ENCODE results near the gene RASSF8. TPM values are rescaled to one million over a fixed set of nuclear protein-coding genes. Genes with fewer than 3 reads are reported as not detected.

RASSF8 gene
- total and polyA plus RNA-seq, 10 donors = 1.4 to 38.0 (median 10.9) TPM

- 89 to 96% (median 93%) methylated on average over 3 of the region's 3 CpGs for WGBS, 5 donors
- no peaks in the 10 kb centered on the region for H3K9me3 ChIP-seq
- intact Hi-C loops (cut with DNase I; ENCODE audit: low total_unique reads) = no loop called here
- DNase-seq = no peak
- peaks cover 0 to 5% (median 0%) of the 10 kb centered on the region in 7 donors for H3K27me3 ChIP-seq (replicated peaks in 1 of 7)
- H3K4me1 ChIP-seq = peaks cover 0 to 6% (median 0%) of the 10 kb centered on the region in 6 donors
- H3K36me3 ChIP-seq = no peaks in the 10 kb centered on the region
- H3K27ac ChIP-seq = no peak overlapping the region
- no peak overlapping the region for H3K4me3 ChIP-seq
- TF ChIP-seq POLR2A (IDR thresholded peaks at IDR 0.05) (no peak), CTCF (IDR thresholded peaks at IDR 0.05 in 8 of 11, conservative IDR thresholded peaks at IDR 0.05 in 3 of 11) (no peak), POLR2AphosphoS5 (IDR thresholded peaks at IDR 0.05) (no peak)
Observed at GRCh38 chr12:26022043-26022442, 63.6 kb downstream of the RASSF8 start.

- TF ChIP-seq POLR2A (IDR thresholded peaks at IDR 0.05) (no peak), POLR2AphosphoS5 (IDR thresholded peaks at IDR 0.05) (no peak), CTCF (IDR thresholded peaks at IDR 0.05 in 8 of 11, conservative IDR thresholded peaks at IDR 0.05 in 3 of 11) (no peak)
- intact Hi-C loops (cut with DNase I; ENCODE audit: low total_unique reads) = loop anchor here (5.0 kb wide), 1 partner anchor 589 kb away; no protein-coding TSS in a partner anchor
- 91 to 100% (median 93%) methylated on average over 1 of the region's 1 CpG for WGBS, 5 donors
- DNase-seq = no peak
- H3K27me3 ChIP-seq (replicated peaks in 1 of 7) = no peaks in the 10 kb centered on the region
- no peaks in the 10 kb centered on the region for H3K36me3 ChIP-seq
- H3K27ac ChIP-seq = no peak overlapping the region
- peaks cover 0 to 4% (median 0%) of the 10 kb centered on the region in 6 donors for H3K4me1 ChIP-seq
- no peaks in the 10 kb centered on the region for H3K9me3 ChIP-seq
- no peak overlapping the region for H3K4me3 ChIP-seq
Observed at GRCh38 chr12:26026713-26027112, 68.2 kb downstream of the RASSF8 start.

- Histone ChIP-seq H3K27ac (no peak overlapping the region), H3K4me1 (peaks cover 0 to 4% (median 0%) of the 10 kb centered on the region in 6 donors), H3K9me3 (no peaks in the 10 kb centered on the region), H3K36me3 (no peaks in the 10 kb centered on the region), H3K27me3 (replicated peaks in 1 of 7) (no peaks in the 10 kb centered on the region), H3K4me3 (no peak overlapping the region)
- TF ChIP-seq POLR2AphosphoS5 (IDR thresholded peaks at IDR 0.05) (no peak), CTCF (IDR thresholded peaks at IDR 0.05 in 8 of 11, conservative IDR thresholded peaks at IDR 0.05 in 3 of 11) (no peak), POLR2A (IDR thresholded peaks at IDR 0.05) (no peak)
- intact Hi-C loops (cut with DNase I; ENCODE audit: low total_unique reads) = loop anchor here (5.0 kb wide), 1 partner anchor 590 kb away; no protein-coding TSS in a partner anchor
- no peak for DNase-seq
Observed at GRCh38 chr12:26027401-26027800, 68.9 kb downstream of the RASSF8 start.

GRCh38 chr12:26028953-26029735, 70.7 kb downstream of the RASSF8 start:
- Histone ChIP-seq H3K4me3 (no peak overlapping the region), H3K36me3 (no peaks in the 10 kb centered on the region), H3K9me3 (no peaks in the 10 kb centered on the region), H3K4me1 (peaks cover 0 to 4% (median 0%) of the 10 kb centered on the region in 6 donors), H3K27me3 (replicated peaks in 1 of 7) (no peaks in the 10 kb centered on the region), H3K27ac (no peak overlapping the region)
- WGBS, 5 donors = 59 to 71% (median 68%) methylated on average over 4 of the region's 4 CpGs
- intact Hi-C loops (cut with DNase I; ENCODE audit: low total_unique reads) = loop anchor here (5.0 kb wide), 1 partner anchor 592 kb away; no protein-coding TSS in a partner anchor
- TF ChIP-seq POLR2A (IDR thresholded peaks at IDR 0.05) = no peak
- TF ChIP-seq CTCF (IDR thresholded peaks at IDR 0.05 in 8 of 11, conservative IDR thresholded peaks at IDR 0.05 in 3 of 11) = peak in 9 of 11 experiments; percentile 24 to 73 (median 60)
- no peak for TF ChIP-seq POLR2AphosphoS5 (IDR thresholded peaks at IDR 0.05)
- DNase-seq = no peak

Measured in spleen (tissue), 11 donors.